Gastrocnemius medialis (tissue), 4 donors: ENCODE results near the gene GAS7.

ENCODE experiments used
- POLR2A ChIP-seq, 2 donors: fragments of 450-650 bp; IDR thresholded peaks; one replicate each; pipeline ENCODE4 v1.6.1; 2017; ENCODE audit warnings: antibody characterized with exemption in 2 of 2, mild to moderate bottlenecking in 2 of 2, moderate library complexity in 2 of 2
- TF ChIP-seq, protein P1 (sequence below), 5 experiments: fragments of 450-650 bp in 3 of 5; fragments of 200-600 bp in 2 of 5; sonication (generic) in 2 of 5; IDR thresholded peaks in 4 of 5; conservative IDR thresholded peaks in 1 of 5; 1 replicate in 4 of 5; 2 replicates in 1 of 5; pipeline ENCODE4 v1.5.1; 2016 to 2019; ENCODE audit warnings: antibody characterized with exemption in 5 of 5, mild to moderate bottlenecking in 3 of 5, moderate library complexity in 3 of 5

DNA sequence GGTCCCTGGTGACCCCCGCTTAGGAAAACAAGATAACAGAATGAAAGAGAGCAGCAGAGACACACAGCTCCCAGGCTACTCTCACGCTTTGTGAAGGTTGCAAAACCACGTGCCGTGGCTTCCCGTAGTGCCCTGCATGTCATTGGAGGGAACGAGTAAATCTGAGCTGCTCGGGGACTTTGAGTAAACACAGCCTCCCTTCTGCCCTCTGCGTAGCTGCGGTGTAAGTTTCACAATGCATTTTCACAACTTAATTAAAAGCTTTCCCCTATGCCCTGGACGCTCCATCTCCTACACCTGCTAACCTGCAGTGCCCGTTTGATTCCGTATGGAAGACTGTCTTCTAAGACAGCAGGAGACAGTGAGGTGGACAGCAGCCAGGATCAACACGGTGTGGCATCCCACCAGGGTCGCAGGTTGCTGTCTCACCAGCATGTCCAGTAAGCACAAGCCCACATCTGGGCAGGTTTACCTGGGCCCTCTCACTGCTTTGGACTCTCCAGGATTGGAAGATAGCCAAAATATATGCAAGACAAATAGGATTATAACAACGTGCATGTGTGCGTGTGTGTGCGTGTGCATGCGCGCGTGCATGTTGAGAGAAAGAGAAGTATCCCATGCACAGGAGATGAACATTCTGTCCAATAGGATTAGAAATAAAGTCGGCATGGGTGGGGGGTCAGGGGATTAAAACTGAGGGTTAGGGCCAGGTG lies 177.0 kb downstream of the GAS7 start:
- TF ChIP-seq, protein P1, sequence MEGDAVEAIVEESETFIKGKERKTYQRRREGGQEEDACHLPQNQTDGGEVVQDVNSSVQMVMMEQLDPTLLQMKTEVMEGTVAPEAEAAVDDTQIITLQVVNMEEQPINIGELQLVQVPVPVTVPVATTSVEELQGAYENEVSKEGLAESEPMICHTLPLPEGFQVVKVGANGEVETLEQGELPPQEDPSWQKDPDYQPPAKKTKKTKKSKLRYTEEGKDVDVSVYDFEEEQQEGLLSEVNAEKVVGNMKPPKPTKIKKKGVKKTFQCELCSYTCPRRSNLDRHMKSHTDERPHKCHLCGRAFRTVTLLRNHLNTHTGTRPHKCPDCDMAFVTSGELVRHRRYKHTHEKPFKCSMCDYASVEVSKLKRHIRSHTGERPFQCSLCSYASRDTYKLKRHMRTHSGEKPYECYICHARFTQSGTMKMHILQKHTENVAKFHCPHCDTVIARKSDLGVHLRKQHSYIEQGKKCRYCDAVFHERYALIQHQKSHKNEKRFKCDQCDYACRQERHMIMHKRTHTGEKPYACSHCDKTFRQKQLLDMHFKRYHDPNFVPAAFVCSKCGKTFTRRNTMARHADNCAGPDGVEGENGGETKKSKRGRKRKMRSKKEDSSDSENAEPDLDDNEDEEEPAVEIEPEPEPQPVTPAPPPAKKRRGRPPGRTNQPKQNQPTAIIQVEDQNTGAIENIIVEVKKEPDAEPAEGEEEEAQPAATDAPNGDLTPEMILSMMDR (IDR thresholded peaks at IDR 0.05 in 4 of 5, conservative IDR thresholded peaks at IDR 0.05 in 1 of 5), result no peak
- no peak for TF ChIP-seq POLR2A (IDR thresholded peaks at IDR 0.05)
